ENCODE measurements around the gene HOXC11.

HOXC11 gene

DNA sequence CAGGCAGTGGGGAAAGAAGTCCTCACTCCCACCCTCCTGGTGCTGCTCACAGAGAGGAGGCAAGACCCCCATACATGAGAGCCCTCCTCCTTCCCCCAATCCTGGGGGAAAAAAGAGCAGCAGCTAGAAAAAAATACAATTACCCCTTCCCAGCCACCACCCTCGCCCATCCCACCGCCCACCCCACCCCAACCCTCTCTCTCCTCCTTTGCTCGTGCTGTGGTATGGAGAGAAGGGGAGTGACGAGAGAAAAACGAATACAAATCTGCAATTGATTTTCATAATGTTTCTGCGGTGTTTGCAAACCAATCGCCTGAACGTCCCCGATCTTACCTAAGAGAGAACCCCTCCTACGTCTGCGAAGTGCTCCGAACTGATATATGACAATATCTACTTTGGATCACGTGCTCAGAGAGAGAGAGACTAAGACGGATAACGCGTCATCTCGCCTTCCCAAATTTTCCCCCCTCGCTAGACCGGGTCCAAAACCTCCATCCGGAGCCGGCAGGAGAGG lies at the start of gene HOXC11:
Gene HOXC11 (plus strand): TSS at position 405 of the 514 bp plus-strand sequence. CDS start 116 bp downstream, outside the sequence.
- peaks cover 9% of the 10 kb centered on the region for H3K36me3 Mint-ChIP-seq (ENCODE audit: low read depth)
- H3K9me3 Mint-ChIP-seq: no peaks in the 10 kb centered on the region
- peaks cover 92% of the 10 kb centered on the region for H3K27me3 Mint-ChIP-seq
- peak within 1 kb of the TSS; percentile 48 for H3K4me3 Mint-ChIP-seq
- H3K27ac Mint-ChIP-seq: peak within 1 kb of the TSS; percentile 70
- H3K4me1 Mint-ChIP-seq (ENCODE audit: low read depth): peaks cover 18% of the 10 kb centered on the region

- H3K4me1 Mint-ChIP-seq (ENCODE audit: low read depth): no peaks in the 10 kb centered on the region
- H3K36me3 Mint-ChIP-seq (ENCODE audit: low read depth): no peaks in the 10 kb centered on the region
- H3K27ac Mint-ChIP-seq: no peak overlapping the region
- H3K9me3 Mint-ChIP-seq: peaks cover 4% of the 10 kb centered on the region
- no peak overlapping the region for H3K4me3 Mint-ChIP-seq
- H3K27me3 Mint-ChIP-seq: peaks cover 85% of the 10 kb centered on the region
Observed at GRCh38 chr12:53924521-53925405, 48.2 kb upstream of the HOXC11 start.

DNA sequence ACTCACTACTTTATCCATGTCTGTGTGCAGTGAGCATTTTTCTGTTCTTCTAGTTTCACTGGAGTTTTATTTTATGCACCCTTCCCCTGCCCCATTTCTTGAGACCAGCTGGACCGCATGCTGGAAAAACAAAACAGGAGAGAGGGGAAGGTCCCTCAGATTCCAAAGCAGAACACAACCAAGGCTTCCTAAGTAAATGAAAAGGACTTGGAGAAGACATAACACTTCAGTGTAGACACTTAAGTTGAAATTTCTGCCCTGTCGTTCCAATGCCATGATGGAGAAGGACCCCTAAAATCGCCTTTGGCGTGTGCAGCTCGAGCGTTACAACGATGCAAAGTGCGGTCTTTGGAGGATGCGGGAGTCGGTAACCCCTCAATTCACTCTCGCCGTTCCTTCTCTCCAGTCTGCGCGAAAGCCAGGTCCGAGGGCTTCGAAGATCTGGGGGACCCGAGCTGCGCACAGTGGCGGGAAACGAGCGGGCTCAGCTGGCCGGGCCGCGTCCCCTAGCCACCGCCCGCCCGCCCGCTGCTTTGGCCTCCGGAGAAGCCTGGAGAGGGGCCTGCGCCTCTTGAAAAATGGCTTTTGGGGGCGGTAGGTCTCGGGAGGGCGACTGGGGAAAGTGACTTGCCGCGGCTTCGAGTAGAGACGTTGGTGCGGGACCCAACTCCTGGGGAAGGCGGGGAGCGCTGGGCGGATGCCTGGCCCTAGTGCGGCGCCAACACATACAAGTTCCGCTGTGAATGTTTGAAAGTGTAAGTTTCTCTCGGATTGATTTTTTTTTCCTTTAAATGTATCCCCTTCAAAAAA lies 45.5 kb upstream of the HOXC11 start:
- no peaks in the 10 kb centered on the region for H3K36me3 Mint-ChIP-seq (ENCODE audit: low read depth)
- H3K27me3 Mint-ChIP-seq: peaks cover 96% of the 10 kb centered on the region
- H3K4me3 Mint-ChIP-seq: no peak overlapping the region
- no peak overlapping the region for H3K27ac Mint-ChIP-seq
- H3K9me3 Mint-ChIP-seq: peaks cover 4% of the 10 kb centered on the region
- no peaks in the 10 kb centered on the region for H3K4me1 Mint-ChIP-seq (ENCODE audit: low read depth)

GRCh38 chr12:53928054-53928835 lies 44.7 kb upstream of the HOXC11 start:
- no peak overlapping the region for H3K27ac Mint-ChIP-seq

GRCh38 chr12:53929527-53929926 lies 43.4 kb upstream of the HOXC11 start:
- peaks cover 4% of the 10 kb centered on the region for H3K9me3 Mint-ChIP-seq
- no peak overlapping the region for H3K27ac Mint-ChIP-seq
- H3K27me3 Mint-ChIP-seq: peaks cover 96% of the 10 kb centered on the region
- no peak overlapping the region for H3K4me3 Mint-ChIP-seq
- no peaks in the 10 kb centered on the region for H3K36me3 Mint-ChIP-seq (ENCODE audit: low read depth)
- H3K4me1 Mint-ChIP-seq (ENCODE audit: low read depth): no peaks in the 10 kb centered on the region

More at GRCh38 chr12:53928054-53928835, 44.7 kb upstream of the HOXC11 start:
- H3K9me3 Mint-ChIP-seq: peaks cover 4% of the 10 kb centered on the region
- H3K36me3 Mint-ChIP-seq (ENCODE audit: low read depth): no peaks in the 10 kb centered on the region
- H3K4me1 Mint-ChIP-seq (ENCODE audit: low read depth): no peaks in the 10 kb centered on the region
- H3K4me3 Mint-ChIP-seq: no peak overlapping the region
- peaks cover 96% of the 10 kb centered on the region for H3K27me3 Mint-ChIP-seq

DNA sequence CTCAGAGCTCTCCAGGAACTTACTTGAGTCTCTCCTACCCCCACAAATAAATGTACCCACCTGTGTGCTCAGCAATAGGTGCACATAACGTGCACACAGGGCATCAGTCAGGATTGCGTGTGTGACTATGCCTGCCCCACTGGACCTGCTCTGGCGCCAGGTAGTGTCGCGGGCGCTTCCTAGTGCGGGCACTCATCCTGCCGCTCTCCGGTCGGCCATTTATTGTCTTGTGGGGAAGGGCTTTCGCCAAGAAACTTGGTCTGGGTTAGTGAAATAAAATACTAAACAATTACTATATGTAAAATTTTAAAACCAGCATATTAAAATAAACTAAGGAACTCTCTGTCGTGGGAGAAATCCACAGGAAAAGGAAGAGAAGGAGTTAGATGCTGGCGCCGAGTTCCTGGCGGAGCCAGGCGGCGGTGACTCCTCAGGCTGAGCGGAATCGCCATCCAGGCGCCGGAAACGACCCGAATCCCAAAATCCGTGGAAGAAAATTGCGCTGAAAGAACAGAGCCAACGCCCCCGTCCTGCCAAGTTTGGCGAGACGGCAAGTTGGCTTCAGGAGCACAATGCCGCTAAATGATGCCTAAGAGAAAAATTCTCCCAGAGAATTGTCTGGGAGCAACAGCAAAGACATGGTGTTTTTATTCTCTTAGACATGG lies 42.2 kb upstream of the HOXC11 start:
- H3K4me3 Mint-ChIP-seq: no peak overlapping the region
- peaks cover 4% of the 10 kb centered on the region for H3K9me3 Mint-ChIP-seq
- peaks cover 8% of the 10 kb centered on the region for H3K4me1 Mint-ChIP-seq (ENCODE audit: low read depth)
- H3K27ac Mint-ChIP-seq: no peak overlapping the region
- no peaks in the 10 kb centered on the region for H3K36me3 Mint-ChIP-seq (ENCODE audit: low read depth)
- H3K27me3 Mint-ChIP-seq: peaks cover 97% of the 10 kb centered on the region

- Mint-ChIP-seq H3K9me3 (peaks cover 4% of the 10 kb centered on the region), H3K27ac (no peak overlapping the region), H3K4me1 (ENCODE audit: low read depth) (peaks cover 14% of the 10 kb centered on the region), H3K36me3 (ENCODE audit: low read depth) (no peaks in the 10 kb centered on the region), H3K4me3 (no peak overlapping the region), H3K27me3 (peaks cover 97% of the 10 kb centered on the region)
Observed at GRCh38 chr12:53931844-53932581, 40.9 kb upstream of the HOXC11 start.

GRCh38 chr12:53932915-53933314 lies 40.0 kb upstream of the HOXC11 start:
- no peaks in the 10 kb centered on the region for H3K36me3 Mint-ChIP-seq (ENCODE audit: low read depth)
- H3K4me3 Mint-ChIP-seq: no peak overlapping the region
- no peak overlapping the region for H3K27ac Mint-ChIP-seq
- peaks cover 4% of the 10 kb centered on the region for H3K9me3 Mint-ChIP-seq
- peaks cover 14% of the 10 kb centered on the region for H3K4me1 Mint-ChIP-seq (ENCODE audit: low read depth)
- peaks cover 97% of the 10 kb centered on the region for H3K27me3 Mint-ChIP-seq

- Mint-ChIP-seq H3K27ac (no peak overlapping the region), H3K4me3 (peak overlapping the region; percentile 61), H3K9me3 (no peaks in the 10 kb centered on the region), H3K4me1 (ENCODE audit: low read depth) (peaks cover 14% of the 10 kb centered on the region), H3K36me3 (ENCODE audit: low read depth) (no peaks in the 10 kb centered on the region), H3K27me3 (peaks cover 88% of the 10 kb centered on the region)
Observed at GRCh38 chr12:53935383-53936341, 37.3 kb upstream of the HOXC11 start.

- no peak overlapping the region for H3K27ac Mint-ChIP-seq
- H3K36me3 Mint-ChIP-seq (ENCODE audit: low read depth): no peaks in the 10 kb centered on the region
- peaks cover 88% of the 10 kb centered on the region for H3K27me3 Mint-ChIP-seq
- no peaks in the 10 kb centered on the region for H3K9me3 Mint-ChIP-seq
- H3K4me3 Mint-ChIP-seq: no peak overlapping the region
- H3K4me1 Mint-ChIP-seq (ENCODE audit: low read depth): peaks cover 14% of the 10 kb centered on the region
Observed at GRCh38 chr12:53937099-53937498, 35.8 kb upstream of the HOXC11 start.

DNA sequence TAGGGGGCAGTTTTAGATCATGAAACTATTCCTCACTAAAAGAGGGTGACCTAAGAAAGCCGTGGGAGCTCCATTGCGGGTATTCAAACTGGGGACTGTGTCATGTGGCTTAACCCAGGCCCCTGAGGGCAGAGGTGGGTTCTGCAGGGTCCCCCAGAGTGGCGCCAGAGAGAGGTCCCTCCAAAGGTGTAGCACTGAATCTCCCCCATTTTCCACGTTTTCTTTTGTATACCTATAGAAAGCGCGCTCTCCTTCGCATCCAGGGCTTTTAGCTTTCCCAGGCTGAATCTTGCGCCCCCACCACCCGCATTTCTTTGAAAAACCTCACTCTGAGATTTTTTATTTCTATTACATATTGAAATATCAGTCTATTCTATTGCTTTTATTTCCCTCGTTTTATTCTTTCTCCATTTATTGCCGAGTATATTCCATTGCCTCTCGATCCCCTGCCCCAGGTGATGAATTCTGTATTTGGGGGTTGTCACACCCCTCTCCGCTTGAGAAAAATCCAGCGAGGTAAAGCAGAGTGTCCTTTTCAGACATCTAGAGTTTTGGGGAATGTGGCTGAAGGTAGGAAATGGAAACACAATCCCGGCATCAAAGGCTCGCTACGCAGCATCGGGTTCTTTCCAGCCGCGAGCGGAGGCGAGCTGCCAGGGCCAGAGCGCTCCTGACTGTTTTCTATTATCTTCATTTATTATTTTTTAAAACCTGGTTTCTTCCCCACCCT lies 35.2 kb upstream of the HOXC11 start:
- Mint-ChIP-seq H3K4me3 (no peak overlapping the region), H3K36me3 (ENCODE audit: low read depth) (no peaks in the 10 kb centered on the region)

More for the DNA sequence above, 35.2 kb upstream of the HOXC11 start:
- H3K27ac Mint-ChIP-seq: no peak overlapping the region
- no peaks in the 10 kb centered on the region for H3K9me3 Mint-ChIP-seq
- peaks cover 88% of the 10 kb centered on the region for H3K27me3 Mint-ChIP-seq
- peaks cover 14% of the 10 kb centered on the region for H3K4me1 Mint-ChIP-seq (ENCODE audit: low read depth)

All from stimulated activated naive CD8-positive, alpha-beta T cell treated with anti-CD3 and anti-CD28 coated beads, Interleukin-15, Interleukin-2, amounts not matched to agents 100 ng/mL and 50 ng/mL, for 24 hours (primary cell).